Measurements from ENCODE around the gene DDB1. TPM values are rescaled to one million over a fixed set of nuclear protein-coding genes. Genes with fewer than 3 reads are reported as not detected.

The DDB1 gene
- total RNA-seq (100 to 1,000 TPM; 140 to 163 TPM), polyA plus RNA-seq (ENCODE audit: insufficient read length in 6 of 6) (100 to 1,000 TPM; 173 to 203 (median 187) TPM)
- long read RNA-seq, donor 1, full-length matches to known transcripts, result 21 of 161 reads
- long read RNA-seq, donor 1, partial matches to known transcripts, result 140 of 161 reads
- long read RNA-seq, donor 1, other reads (novel, unspliced or antisense), result 0 of 161 reads
- long read RNA-seq, donor 2, full-length matches to known transcripts, result 24 of 51 reads
- long read RNA-seq, donor 2, partial matches to known transcripts, result 27 of 51 reads
- long read RNA-seq, donor 2, other reads (novel, unspliced or antisense), result 0 of 51 reads
- long read RNA-seq, donor 3, full-length matches to known transcripts, result 27 of 27 reads
- long read RNA-seq, donor 3, partial matches to known transcripts, result 0 of 27 reads
- long read RNA-seq, donor 3, other reads (novel, unspliced or antisense), result 0 of 27 reads
- long read RNA-seq, donor 4, full-length matches to known transcripts, result 4 of 9 reads
- long read RNA-seq, donor 4, partial matches to known transcripts, result 4 of 9 reads
- long read RNA-seq, donor 4, other reads (novel, unspliced or antisense), result 1 of 9 reads
- long read RNA-seq, donor 5, full-length matches to known transcripts, result 16 of 65 reads
- long read RNA-seq, donor 5, partial matches to known transcripts, result 49 of 65 reads
- long read RNA-seq, donor 5, other reads (novel, unspliced or antisense), result 0 of 65 reads
- long read RNA-seq, donor 6, full-length matches to known transcripts, result 15 of 15 reads
- long read RNA-seq, donor 6, partial matches to known transcripts, result 0 of 15 reads
- long read RNA-seq, donor 6, other reads (novel, unspliced or antisense), result 0 of 15 reads
- long read RNA-seq, donor 7, full-length matches to known transcripts, result 19 of 24 reads
- long read RNA-seq, donor 7, partial matches to known transcripts, result 5 of 24 reads
- long read RNA-seq, donor 7, other reads (novel, unspliced or antisense), result 0 of 24 reads
- long read RNA-seq, donor 8, full-length matches to known transcripts, result 23 of 99 reads
- long read RNA-seq, donor 8, partial matches to known transcripts, result 76 of 99 reads
- long read RNA-seq, donor 8, other reads (novel, unspliced or antisense), result 0 of 99 reads
- long read RNA-seq, donor 9, result 0 reads
- long read RNA-seq, donor 10, partial matches to known transcripts, result 2 of 2 reads
- long read RNA-seq, donor 10, other reads (novel, unspliced or antisense), result 0 of 2 reads
- long read RNA-seq, donor 11, full-length matches to known transcripts, result 20 of 75 reads
- long read RNA-seq, donor 11, partial matches to known transcripts, result 55 of 75 reads
- long read RNA-seq, donor 11, other reads (novel, unspliced or antisense), result 0 of 75 reads
- long read RNA-seq, donor 12, full-length matches to known transcripts, result 17 of 43 reads
- long read RNA-seq, donor 12, partial matches to known transcripts, result 26 of 43 reads
- long read RNA-seq, donor 12, other reads (novel, unspliced or antisense), result 0 of 43 reads

DNA sequence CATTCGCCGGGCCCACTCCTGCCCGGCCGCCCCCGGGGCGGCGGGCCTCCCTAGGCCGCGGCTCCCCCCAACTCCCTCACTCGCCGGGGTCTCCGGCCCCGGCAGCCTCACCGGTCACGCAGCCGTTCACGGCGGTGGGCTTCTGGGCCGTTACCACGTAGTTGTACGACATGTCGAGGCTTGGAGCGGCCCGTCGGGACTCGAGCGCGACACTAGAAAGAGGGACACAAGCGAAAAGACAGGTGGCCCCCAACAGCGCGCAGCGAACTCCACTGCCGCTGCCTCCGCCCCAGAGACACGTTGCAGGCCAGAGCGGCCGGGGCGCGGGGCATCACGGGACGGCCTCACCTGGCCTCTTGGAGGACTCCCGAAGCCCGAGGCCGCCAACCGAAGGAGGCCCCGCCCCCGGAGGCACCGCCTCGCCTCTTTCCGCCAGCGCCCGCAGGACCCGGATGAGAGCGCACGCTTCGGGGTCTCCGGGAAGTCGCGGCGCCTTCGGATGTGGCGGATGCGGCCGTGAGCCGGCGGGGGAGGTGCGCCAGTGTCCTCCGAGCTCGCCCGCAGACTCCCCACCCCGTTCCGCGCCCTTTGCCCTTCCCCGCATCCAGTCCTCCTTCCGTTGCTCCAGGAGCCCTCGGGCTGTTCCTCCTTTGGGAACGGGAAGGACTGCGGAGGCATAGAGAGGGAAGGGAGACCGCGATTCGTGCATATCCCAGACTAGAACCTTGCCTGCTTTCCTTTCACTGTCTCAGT, at the start of gene DDB1, which contains the start of gene TKFC:
Gene DDB1 (minus strand): TSS at position 309 of the 753 bp plus-strand sequence. CDS start 137 bp downstream, at position 172.
Gene TKFC (plus strand): TSS at position 432 of the 753 bp plus-strand sequence. CDS start 1,501 bp downstream, outside the sequence.
- H3K4me1 ChIP-seq, result peaks cover 6 to 42% of the 10 kb centered on the region in 2 donors
- intact Hi-C loops (cut with DNase I), result loop anchor here in 1 of 2 donors (5.0 kb wide), 1 partner anchor 34 kb away; no protein-coding TSS in a partner anchor
- peak within 1 kb of the TSS; percentile 97 to 100 for H3K4me3 ChIP-seq
- H3K27ac ChIP-seq, result peak within 1 kb of the TSS; percentile 84 to 91
- no peaks in the 10 kb centered on the region for H3K27me3 ChIP-seq
- no peaks in the 10 kb centered on the region for H3K9me3 ChIP-seq
- peaks cover 0 to 20% of the 10 kb centered on the region in 2 donors for H3K36me3 ChIP-seq
- ATAC-seq, result peak; percentile 97
- DNase-seq, result peak; percentile 92 to 99 (median 96)
- TF ChIP-seq, protein P1, sequence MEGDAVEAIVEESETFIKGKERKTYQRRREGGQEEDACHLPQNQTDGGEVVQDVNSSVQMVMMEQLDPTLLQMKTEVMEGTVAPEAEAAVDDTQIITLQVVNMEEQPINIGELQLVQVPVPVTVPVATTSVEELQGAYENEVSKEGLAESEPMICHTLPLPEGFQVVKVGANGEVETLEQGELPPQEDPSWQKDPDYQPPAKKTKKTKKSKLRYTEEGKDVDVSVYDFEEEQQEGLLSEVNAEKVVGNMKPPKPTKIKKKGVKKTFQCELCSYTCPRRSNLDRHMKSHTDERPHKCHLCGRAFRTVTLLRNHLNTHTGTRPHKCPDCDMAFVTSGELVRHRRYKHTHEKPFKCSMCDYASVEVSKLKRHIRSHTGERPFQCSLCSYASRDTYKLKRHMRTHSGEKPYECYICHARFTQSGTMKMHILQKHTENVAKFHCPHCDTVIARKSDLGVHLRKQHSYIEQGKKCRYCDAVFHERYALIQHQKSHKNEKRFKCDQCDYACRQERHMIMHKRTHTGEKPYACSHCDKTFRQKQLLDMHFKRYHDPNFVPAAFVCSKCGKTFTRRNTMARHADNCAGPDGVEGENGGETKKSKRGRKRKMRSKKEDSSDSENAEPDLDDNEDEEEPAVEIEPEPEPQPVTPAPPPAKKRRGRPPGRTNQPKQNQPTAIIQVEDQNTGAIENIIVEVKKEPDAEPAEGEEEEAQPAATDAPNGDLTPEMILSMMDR (IDR thresholded peaks at IDR 0.05), result no peak

DNA sequence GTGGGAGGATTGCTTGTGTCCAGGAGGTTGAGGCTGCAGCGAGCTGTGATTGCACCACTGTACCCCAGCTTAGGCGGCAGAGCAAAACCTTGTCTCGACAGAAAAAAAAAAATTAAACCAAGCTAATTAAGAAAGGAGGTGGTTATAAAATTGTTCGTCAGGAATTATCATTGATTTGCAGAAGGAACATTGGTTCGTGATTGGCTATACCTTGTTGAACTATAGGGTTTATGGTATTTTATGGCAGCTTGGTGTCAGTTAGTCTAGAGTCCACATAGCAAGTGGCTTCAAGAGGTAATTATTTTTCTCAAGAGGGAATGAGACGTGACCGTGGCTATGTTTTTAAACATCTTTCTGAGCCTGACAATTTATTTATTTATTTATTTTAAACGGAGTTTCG, 48.0 kb upstream of the DDB1 start:
- Histone ChIP-seq H3K9me3 (no peaks in the 10 kb centered on the region), H3K4me3 (no peak overlapping the region), H3K36me3 (peaks cover 0 to 3% of the 10 kb centered on the region in 2 donors), H3K27me3 (no peaks in the 10 kb centered on the region), H3K27ac (no peak overlapping the region), H3K4me1 (peaks cover 6 to 23% of the 10 kb centered on the region in 2 donors)
- ATAC-seq (no peak), DNase-seq (no peak)
- TF ChIP-seq, protein P1 (IDR thresholded peaks at IDR 0.05), result no peak
- intact Hi-C loops (cut with DNase I), result no loop called here

DNA sequence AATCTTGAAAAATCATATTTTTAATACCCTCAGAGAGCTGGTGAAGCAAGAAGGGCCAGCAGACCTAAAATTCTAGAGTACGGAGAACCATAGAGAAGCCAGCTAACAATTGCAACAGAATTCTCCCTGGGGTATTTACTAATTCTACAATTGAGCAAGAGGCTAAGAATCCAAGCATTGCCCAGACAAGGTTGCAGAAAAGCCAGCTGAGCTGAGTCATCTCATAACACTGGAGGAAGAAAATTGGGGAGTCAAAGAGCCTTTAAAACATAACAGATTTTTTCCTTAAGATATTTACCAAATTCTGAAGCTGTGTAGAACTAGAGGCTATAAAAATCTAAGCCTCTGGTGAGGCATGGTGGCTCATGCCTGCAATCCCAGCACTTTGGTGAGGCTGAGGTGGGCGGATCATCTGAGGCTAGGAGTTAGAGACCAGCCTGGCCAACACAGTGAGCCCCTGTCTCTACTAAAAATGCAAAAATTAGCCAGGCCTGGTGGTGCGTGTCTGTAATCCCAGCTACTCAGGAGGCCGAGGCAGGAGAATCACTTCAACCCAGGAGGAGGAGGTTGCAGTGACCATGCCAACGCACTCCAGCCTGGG, 45.9 kb upstream of the DDB1 start:
- peaks cover 6 to 18% of the 10 kb centered on the region in 2 donors for H3K4me1 ChIP-seq
- no peaks in the 10 kb centered on the region for H3K9me3 ChIP-seq
- DNase-seq (no peak), ATAC-seq (peak; percentile 84)
- intact Hi-C loops (cut with DNase I), result no loop called here
- H3K27ac ChIP-seq, result peak overlapping the region; percentile 44 to 51
- no peaks in the 10 kb centered on the region for H3K27me3 ChIP-seq
- H3K4me3 ChIP-seq, result no peak overlapping the region
- TF ChIP-seq, protein P1 (IDR thresholded peaks at IDR 0.05), result no peak
- H3K36me3 ChIP-seq, result peaks cover 0 to 10% of the 10 kb centered on the region in 2 donors

All from left lung (tissue), 14 donors.